KOPT-K1 (cell line): Measurements from ENCODE around the gene SCYL1.

Experiments used
- H3K27ac ChIP-seq: fragments of 200-600 bp; sonication (generic); 2 replicates; pipeline ENCODE4 v1.5.1; 2016; ENCODE audit warnings: antibody characterized with exemption, mild to moderate bottlenecking, low read depth, low read length; ENCODE audit not compliant: poor library complexity, severe bottlenecking
- H3K36me3 ChIP-seq: fragments of 200-600 bp; sonication (generic); 2 replicates; pipeline ENCODE4 v1.5.1; 2017; ENCODE audit warnings: antibody characterized with exemption, mild to moderate bottlenecking, low read length, moderate library complexity; ENCODE audit not compliant: insufficient read depth
- H3K9me3 ChIP-seq: fragments of 200-600 bp; sonication (generic); 2 replicates; pipeline ENCODE4 v1.5.1; 2017; ENCODE audit warnings: antibody characterized with exemption, low read length, mild to moderate bottlenecking; ENCODE audit not compliant: insufficient read depth, poor library complexity, severe bottlenecking

The SCYL1 gene

DNA sequence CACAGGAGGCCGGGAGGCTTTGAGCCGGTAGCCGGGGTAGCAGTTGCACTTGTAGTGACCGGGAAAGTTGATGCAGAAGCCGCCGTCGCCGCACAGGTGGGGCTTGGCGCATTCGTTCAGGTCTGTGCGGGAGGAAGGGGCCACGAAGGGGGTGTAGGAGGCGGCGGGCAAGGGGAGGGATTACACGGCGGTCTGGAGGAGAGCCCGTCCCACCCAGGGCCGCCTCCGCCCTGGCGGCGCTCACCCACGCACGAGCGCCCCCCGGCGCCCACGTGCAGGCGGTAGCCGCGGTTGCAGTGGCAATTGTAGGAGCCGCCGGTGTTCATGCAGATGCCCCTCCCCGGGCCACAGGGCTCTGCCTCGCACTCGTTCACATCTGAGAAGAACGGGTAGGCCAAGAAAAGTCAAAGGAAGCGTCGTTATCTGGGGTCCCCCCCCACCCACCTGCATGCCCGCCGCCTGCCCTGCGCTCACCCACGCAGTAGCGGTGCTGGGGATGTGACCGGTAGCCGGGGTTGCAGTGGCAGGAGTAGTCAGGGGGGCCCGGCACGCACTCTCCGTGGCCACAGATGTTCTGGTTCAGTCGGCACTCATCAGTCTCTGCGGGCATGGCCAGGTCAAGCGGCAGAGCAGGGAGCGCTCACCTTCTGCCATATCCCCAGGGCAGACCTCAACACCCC lies 22.7 kb downstream of the SCYL1 start:
- H3K9me3 ChIP-seq = no peaks in the 10 kb centered on the region
- no peaks in the 10 kb centered on the region for H3K36me3 ChIP-seq
- peak overlapping the region; percentile 58 for H3K27ac ChIP-seq

DNA sequence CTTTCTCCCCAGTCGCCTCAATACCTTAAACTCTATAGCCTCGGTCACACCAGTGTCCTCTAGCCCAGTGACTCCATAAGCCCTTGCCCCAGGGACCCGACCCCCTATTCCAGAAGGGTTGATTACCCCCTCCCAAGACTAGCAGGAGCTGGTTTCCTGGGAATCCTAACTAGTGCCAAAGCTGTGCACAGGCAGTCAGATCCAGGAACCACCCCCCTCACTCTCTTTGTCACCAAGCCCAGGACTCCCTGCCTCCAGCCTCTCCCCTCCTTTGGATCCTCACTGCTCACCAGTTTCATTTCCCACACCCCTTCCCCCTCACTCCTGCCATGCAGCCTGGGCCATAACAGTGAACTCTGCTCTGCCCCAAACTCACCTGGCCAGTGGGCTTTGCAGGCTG lies 23.5 kb downstream of the SCYL1 start:
- H3K36me3 ChIP-seq = no peaks in the 10 kb centered on the region
- H3K27ac ChIP-seq = peak overlapping the region; percentile 58
- H3K9me3 ChIP-seq = no peaks in the 10 kb centered on the region

DNA sequence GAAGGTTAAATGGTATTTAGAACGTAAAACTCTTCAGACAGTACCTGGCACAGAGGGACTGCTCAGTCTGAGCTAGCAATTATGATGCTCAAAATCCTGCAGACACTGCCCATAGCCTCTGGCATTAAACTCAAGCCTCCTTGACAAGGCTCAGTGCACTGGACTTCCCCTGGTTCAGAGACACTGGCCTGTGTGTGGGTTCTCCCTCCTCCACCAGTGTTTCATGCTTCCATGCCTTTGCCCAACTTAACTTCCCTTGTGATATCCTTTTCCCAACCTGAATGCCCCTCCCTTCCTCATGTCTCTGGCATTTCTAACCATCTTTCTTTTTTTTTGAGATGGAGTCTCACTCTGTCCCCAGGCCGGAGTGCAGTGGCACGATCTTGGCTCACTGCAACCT lies 24.2 kb downstream of the SCYL1 start:
- H3K9me3 ChIP-seq = no peaks in the 10 kb centered on the region
- H3K27ac ChIP-seq = peak overlapping the region; percentile 58
- H3K36me3 ChIP-seq = no peaks in the 10 kb centered on the region

DNA sequence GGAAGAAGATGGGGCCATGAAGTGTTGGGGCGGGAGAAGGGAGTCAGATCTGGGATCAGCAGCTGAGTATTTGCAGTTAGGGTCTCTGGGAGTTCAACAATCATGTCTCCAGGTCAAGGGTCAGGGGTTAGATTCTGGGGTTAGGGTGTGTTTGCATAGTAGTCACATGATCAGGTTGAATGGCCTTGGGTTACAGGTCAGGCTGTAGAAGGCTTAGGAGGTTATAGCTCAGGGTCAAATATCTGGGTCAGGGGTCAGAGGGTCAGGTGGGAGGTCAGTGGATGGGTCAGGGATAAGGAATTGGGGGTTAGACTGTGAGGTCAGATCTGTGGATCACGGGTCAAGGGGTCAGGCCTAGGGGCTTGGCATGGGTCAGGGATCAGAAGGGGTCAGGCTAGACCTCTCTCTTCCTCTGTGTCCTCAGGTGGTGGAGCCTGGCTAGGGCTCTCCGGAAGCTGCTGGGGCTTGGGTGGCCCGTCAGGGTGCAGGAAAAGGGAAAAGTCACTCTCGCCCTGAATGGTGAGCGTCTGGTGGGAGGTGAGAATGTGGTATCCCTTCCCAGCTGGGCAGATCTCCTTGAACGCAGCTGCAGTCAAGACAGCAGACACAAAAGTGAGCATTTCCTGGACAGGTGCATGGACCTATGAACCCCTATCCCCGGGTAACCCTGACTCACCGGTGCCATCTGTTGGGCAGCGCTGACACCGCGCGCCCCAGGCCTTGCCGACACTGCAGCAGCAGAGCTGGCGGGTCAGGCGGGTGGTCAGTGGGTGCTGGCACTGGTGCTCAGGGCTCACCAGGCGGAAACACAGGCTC lies 26.9 kb downstream of the SCYL1 start:
- H3K27ac ChIP-seq = peak overlapping the region; percentile 59
- no peaks in the 10 kb centered on the region for H3K36me3 ChIP-seq
- H3K9me3 ChIP-seq = no peaks in the 10 kb centered on the region

DNA sequence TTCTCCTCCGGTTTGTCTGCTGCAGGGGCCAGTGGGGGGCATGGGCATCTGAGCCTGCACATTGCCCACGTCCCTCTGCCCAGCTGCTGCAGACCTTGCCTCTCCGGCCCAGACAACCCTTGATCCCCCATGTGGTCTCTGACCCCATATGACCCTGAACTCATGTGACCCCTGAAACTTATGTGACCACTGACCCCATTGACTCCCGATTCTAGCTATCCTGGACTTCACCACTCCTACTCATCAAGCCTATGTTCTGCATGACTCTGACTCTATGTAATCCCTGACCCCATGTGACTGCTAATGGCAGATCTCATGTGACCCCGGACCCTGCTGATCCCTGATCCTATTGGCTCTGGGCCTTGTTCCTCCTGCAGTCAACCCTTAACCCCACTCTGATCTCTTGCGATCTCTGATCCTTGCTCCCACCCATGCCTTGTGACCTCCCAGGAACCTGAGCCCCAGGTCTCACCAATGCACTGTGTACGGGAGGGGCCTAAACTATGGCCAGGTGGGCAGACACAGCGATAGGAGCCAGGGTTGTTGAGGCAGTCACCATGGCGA lies 27.6 kb downstream of the SCYL1 start:
- no peaks in the 10 kb centered on the region for H3K36me3 ChIP-seq
- no peaks in the 10 kb centered on the region for H3K9me3 ChIP-seq
- H3K27ac ChIP-seq = peak overlapping the region; percentile 59

DNA sequence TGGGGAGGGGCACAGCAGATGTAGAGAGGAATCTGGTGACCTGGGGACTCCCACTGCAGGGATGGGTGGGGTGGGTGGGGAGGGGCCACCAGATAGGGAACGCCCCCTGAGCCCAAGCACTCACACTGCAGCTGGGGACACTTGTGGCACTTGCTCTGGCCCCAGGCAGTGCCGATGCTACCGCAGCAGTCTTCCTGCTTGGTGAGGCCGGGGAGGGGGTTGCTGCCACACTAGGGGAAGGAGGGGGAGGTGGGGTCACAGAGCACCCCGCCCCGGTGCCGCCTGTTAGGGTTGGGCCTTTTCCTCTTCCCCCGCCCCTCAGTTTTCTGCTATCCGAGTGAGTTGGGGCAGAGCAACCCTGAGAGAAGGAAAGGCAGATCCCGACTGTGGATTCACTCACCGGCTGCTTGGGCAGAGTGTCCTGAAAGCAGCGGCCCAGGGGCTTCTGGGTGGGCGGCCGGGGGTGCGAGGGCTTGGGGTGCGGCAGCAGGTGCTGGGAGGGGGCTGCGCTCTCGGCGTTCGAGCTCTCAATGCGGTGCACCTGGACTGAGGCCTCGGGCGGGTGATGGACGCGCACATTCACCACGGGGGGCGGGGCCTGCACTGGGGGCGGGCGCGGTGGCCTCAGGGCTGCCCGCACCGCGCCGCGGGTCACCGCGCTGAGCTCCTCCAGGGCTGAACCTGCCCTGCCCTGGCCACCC lies 28.6 kb downstream of the SCYL1 start:
- no peaks in the 10 kb centered on the region for H3K36me3 ChIP-seq
- H3K27ac ChIP-seq = peak overlapping the region; percentile 67
- no peaks in the 10 kb centered on the region for H3K9me3 ChIP-seq

DNA sequence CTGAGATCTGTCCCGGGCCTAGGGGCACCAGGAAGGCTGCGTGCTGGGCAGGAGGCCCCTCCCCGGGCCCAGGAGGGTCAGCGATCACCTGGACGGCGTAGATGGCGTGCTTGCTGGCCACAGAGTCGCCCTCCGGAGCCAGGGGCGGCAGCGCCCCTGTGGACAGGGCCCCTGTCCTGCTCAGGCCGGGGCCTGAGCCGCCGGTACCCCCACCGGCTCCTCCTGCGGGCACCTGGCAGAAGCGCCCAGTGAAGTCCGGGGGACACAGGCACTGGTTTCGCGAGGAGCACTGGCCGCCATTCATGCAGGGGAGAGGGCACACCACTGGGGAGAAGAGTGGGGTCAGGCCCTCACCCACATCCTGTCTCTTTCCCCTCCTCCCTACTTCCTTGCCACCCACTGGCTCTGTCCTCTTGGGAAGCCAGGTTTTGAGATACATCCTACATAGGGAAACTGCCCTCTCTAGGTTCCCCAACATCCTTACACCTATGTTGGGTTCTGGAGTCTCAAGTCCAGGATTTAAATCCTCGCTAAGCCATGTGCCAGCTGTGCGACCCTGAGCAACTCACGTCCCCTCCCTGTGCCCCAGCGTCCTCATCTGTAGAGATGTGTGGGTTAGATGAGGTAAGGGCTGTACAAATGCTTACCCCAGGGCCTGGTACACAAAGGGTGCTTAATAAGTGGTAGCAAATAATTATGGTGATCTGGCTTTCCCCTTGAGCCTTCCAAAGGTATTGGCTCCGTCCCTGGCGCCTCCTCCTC lies 29.4 kb downstream of the SCYL1 start:
- no peaks in the 10 kb centered on the region for H3K9me3 ChIP-seq
- no peaks in the 10 kb centered on the region for H3K36me3 ChIP-seq
- peak overlapping the region; percentile 67 for H3K27ac ChIP-seq

DNA sequence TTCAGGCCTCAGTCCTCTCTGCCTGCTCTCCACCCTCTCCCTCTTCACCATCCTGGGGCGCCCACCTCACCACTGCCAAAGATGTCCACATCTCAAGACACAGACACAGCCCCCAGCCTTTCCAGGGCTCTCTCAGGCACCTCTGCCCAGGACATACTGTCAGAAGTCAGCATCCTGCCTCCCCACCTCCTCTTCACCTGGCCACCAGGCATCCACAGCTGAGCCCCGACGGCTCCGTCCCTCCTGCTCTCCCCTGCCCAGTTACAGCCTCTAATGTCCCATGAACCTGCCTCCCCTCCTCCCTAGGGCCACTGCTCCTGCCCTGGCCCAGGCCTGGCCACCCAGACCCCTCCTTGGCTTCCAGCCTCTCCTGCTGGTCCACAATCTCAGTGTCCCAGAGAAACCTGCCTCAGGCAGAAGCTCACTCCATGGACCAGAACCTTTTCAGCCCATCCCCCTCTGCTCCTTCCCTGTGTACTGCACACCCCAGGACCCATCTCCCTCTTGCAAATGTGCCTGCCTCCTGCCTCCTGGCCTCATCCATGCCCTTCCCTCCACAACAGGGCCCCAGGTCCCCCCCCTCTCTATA lies 30.1 kb downstream of the SCYL1 start:
- Histone ChIP-seq H3K9me3 (no peaks in the 10 kb centered on the region), H3K27ac (peak overlapping the region; percentile 67), H3K36me3 (no peaks in the 10 kb centered on the region)

DNA sequence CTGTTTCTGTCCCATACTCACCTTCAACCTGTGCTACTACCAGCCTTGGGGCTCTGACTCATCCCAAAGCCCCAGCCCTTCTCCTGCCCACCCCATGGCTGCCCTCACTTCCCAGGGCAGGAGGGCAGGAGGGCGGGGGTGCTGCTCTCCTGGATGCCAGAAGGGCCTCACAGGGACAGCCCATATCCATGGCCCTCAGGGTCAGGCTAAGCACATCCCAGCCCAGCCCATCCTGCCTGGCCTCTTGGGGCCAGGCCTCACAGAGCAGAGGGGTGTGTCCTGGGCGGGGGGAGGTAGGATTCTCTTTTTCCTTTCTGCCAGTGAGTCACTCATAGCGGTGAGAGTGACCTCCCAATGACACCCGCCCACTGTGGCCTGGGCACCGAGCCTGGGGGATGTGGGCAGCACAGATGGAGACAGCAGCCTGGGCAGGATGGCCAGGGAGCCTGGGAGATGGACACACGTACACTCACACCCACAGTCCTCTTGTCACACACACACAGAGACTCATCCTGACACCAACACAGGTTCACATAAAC lies 30.9 kb downstream of the SCYL1 start:
- H3K9me3 ChIP-seq = no peaks in the 10 kb centered on the region
- H3K27ac ChIP-seq = no peak overlapping the region
- H3K36me3 ChIP-seq = no peaks in the 10 kb centered on the region

DNA sequence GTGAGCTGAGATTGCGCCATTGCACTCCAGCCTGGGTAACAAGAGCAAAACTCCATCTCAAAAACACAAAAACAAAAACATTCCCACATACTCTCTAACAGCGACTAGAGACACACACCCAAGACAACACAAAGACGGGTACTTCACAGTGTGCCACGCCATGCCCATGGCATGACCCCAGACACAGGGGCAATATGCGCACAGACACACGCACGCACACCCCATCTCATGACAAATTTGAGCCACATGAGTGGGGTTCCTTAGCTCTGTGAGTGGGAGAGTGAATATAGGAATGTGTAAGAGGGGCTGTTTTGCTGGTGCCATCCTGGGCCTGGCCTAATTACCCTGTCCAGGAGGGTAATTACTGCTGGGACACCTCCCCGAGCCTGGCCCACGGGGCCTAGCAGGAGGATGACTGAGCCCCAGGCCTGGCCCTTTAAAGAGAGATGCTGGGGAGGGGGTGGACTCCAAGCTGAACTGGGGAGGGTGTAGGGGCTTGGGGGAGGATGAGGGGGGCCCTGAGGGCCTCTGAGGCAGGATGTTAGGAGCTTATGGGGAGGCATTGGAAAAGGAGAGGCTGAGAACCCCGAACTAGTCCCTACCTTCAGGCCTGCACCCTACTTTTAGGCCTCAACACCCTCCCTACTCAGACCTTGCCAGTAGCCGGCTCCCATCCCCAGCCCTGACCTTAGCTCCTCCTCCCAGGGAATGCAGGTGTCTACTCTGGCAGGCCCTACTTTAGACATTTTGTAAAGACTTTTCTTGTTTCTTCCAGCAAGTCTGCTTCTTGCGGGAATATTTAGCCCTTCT lies 31.8 kb downstream of the SCYL1 start:
- Histone ChIP-seq H3K9me3 (no peaks in the 10 kb centered on the region), H3K36me3 (no peaks in the 10 kb centered on the region), H3K27ac (no peak overlapping the region)

DNA sequence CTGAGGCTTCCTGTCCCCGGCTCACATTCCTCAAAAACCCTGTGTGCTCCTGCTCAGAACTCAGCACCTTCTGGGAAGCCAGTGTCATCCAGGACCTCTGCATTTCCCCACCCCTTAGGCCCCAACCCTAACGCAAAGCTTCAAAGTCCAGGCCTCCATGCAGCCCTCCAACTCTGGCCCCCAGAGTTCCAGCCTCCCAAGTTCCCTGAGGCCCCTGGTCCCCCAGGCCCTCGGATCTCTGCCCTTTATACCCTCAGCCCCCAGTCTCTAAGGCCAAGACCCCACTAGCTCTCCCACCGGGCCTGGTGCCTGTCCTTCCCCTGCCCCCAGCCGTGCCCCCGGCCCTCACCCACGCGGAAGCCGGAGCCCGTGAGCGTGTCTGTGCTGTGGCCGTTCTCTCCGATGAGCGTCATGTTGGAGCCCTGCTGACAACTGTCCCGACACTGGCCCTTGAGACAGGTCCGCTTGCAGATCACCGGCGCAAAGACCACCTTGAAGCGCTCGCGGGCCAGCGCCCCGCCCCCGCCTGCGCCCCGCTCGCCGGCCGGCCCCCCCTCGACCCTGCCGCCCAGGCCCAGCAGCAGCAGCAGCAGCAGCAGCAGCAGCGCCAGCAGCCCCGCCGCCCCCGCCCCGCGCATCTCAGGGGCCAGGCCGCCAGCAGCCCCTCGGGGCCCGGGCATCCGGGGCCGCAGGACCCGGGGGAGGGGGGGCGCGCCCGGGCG lies 32.6 kb downstream of the SCYL1 start:
- Histone ChIP-seq H3K9me3 (no peaks in the 10 kb centered on the region), H3K36me3 (no peaks in the 10 kb centered on the region), H3K27ac (no peak overlapping the region)

DNA sequence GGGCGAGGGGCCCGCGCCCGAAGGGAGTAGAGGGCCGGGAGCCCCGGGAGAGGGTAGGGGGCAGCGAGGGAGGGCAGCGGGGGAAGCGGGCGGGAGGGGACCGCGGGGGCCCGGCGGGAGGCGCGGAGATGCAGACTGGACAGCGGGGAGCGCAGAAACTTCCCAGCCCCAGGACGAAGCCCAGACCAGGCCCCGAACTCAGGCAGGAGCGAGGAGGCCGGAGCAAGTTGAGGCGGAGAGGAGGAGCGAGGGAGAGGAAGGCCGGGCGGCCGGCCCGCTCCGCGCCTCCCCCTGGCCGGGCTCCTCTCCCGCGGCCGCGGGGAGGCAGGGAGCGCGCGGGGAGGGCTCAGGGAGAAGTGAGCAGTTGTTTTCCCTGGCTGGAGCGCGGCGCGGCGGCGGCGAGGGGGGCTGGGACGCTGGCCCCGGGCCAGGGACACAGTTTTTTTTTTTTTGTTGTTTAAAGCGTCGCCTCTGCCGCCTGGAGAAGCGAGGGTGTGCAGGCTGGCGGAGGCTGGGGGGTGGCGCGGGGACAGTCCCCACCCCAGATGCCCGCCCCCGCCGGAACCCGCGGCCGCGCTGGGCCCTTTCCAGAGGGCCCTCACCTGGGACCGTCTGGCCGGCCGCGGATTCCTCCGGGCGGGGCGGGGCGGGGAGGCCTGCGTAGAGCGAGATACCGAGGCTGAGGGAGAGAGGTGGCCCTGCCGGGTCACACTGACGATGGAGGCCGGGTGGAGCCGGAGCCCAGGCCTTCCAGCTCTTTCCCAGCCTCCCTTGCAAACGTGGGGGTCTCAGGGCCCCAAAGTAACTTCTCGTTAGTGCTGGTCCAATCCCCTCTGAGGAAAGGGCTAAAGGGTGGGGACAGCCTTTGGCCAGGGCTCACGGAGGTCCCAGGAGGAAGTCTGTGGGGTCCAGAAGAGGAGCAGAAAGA lies 33.4 kb downstream of the SCYL1 start, which contains the start of gene LTBP3:
TSS of gene LTBP3 (minus strand) at position 358 of the 928 bp plus-strand sequence. CDS start 400 bp downstream, outside the sequence.
- H3K9me3 ChIP-seq = no peaks in the 10 kb centered on the region
- H3K27ac ChIP-seq = no peak within 1 kb of the TSS
- H3K36me3 ChIP-seq = no peaks in the 10 kb centered on the region
